HepG2 (cell line): Measurements from ENCODE around the gene SPRYD3. TPM values are rescaled to one million over a fixed set of nuclear protein-coding genes. Genes with fewer than 3 reads are reported as not detected.

Source experiments
- BORCS8-MEF2B ChIP-seq: sonication (generic); formaldehyde crosslinking; IDR thresholded peaks from 2 replicates; pipeline ENCODE4 v1.8.0; 2022; ENCODE audit warnings: mild to moderate bottlenecking, missing genetic modification reagents
- CCAR2 ChIP-seq: fragments of 200-400 bp; formaldehyde crosslinking; optimal IDR thresholded peaks from 2 replicates; pipeline ENCODE3; 2018; ENCODE audit warnings: low read depth, mild to moderate bottlenecking, low read length, moderate library complexity
- CENPT ChIP-seq: sonication (generic); formaldehyde crosslinking; IDR thresholded peaks from 2 replicates; pipeline ENCODE4 v1.8.0; 2022; ENCODE audit warnings: low read depth, mild to moderate bottlenecking, moderate library complexity, missing genetic modification reagents
- CREB1 ChIP-seq, 2 experiments: fragments of 450-650 bp in 1 of 2; IDR thresholded peaks; 2 replicates each; pipeline ENCODE4 v1.6.1; 2016 to 2017; ENCODE audit warnings: control low read depth in 1 of 2, mild to moderate bottlenecking in 1 of 2, missing compliant biosample characterization in 1 of 2, missing genetic modification characterization in 1 of 2
- ELF3 ChIP-seq: IDR thresholded peaks from 2 replicates; pipeline ENCODE4 v1.6.1; 2016; ENCODE audit warnings: missing genetic modification reagents, missing compliant biosample characterization
- HNF4G ChIP-seq, 2 experiments: sonication (generic) in 1 of 2; formaldehyde crosslinking in 1 of 2; IDR thresholded peaks; 2 replicates each; pipeline versions ENCODE4 v1.4.0 to v1.6.1; 2011 to 2020; ENCODE audit warnings: borderline replicate concordance in 2 of 2, low read depth in 2 of 2, mild to moderate bottlenecking in 2 of 2, low read length in 1 of 2, missing genetic modification reagents in 1 of 2, moderate library complexity in 1 of 2
- JUND ChIP-seq: sonication (generic); formaldehyde crosslinking; IDR thresholded peaks from 2 replicates; pipeline ENCODE4 v1.8.0; 2022; ENCODE audit warnings: mild to moderate bottlenecking, missing genetic modification reagents
- MIER3 ChIP-seq: IDR thresholded peaks from 2 replicates; pipeline ENCODE4 v1.6.1; 2016; ENCODE audit warnings: missing compliant biosample characterization, borderline replicate concordance
- NR2F2 ChIP-seq: IDR thresholded peaks from 2 replicates; pipeline ENCODE4 v1.6.1; 2012; ENCODE audit warnings: low read depth, inconsistent platforms, borderline replicate concordance
- PHF21A ChIP-seq: sonication (generic); formaldehyde crosslinking; IDR thresholded peaks from 2 replicates; pipeline ENCODE4 v1.5.0; 2020; ENCODE audit warnings: mild to moderate bottlenecking, missing genetic modification reagents
- PHF8 ChIP-seq: sonication (generic); formaldehyde crosslinking; IDR thresholded peaks from 2 replicates; pipeline ENCODE4 v1.5.0; 2020; ENCODE audit warnings: missing genetic modification reagents
- RCOR2 ChIP-seq: IDR thresholded peaks from 2 replicates; pipeline ENCODE4 v1.6.1; 2016; ENCODE audit warnings: missing biosample characterization, missing genetic modification reagents
- TOPORS ChIP-seq: sonication (generic); formaldehyde crosslinking; IDR thresholded peaks from 2 replicates; pipeline ENCODE4 v1.8.0; 2023; ENCODE audit warnings: mild to moderate bottlenecking, missing genetic modification reagents
- ZMYM2 ChIP-seq: sonication (generic); formaldehyde crosslinking; IDR thresholded peaks from 2 replicates; pipeline ENCODE4 v1.8.0; 2022; ENCODE audit warnings: mild to moderate bottlenecking, missing genetic modification reagents
- ZNF556 ChIP-seq: sonication (generic); formaldehyde crosslinking; IDR thresholded peaks from 2 replicates; pipeline ENCODE4 v1.4.0; 2020; ENCODE audit warnings: mild to moderate bottlenecking, missing genetic modification reagents, borderline replicate concordance
- ZNF644 ChIP-seq: IDR thresholded peaks from 2 replicates; pipeline ENCODE4 v1.6.1; 2016; ENCODE audit warnings: low read depth
- polyA plus RNA-seq, 8 experiments: library from polyadenylated mRNA; depleted of rRNA in 3 of 8; stranded (reverse) in 7 of 8; unstranded in 1 of 8; fragments of >200 nt; fragmentation: Illumina TruSeq in 4 of 8; extraction: Trizol in 4 of 8; gene quantifications; 2 replicates each; pipeline versions ENCODE4 v1.2.1 to v1.2.3, GENCODE V29; 2011 to 2016; ENCODE audit warnings: low read depth in 4 of 8, missing spikeins in 1 of 8, mixed read lengths in 1 of 8; ENCODE audit not compliant: insufficient read depth in 1 of 8
- total RNA-seq, 5 experiments: library from RNA; depleted of rRNA; stranded (reverse); fragments of >200 nt; fragmentation: Illumina TruSeq; extraction: Trizol; gene quantifications; 2 replicates each; pipeline ENCODE4 v1.2.3, GENCODE V29; 2016; ENCODE audit warnings: low read depth in 1 of 5
- TF ChIP-seq, protein P1 (sequence below): sonication (generic); formaldehyde crosslinking; IDR thresholded peaks from 2 replicates; pipeline ENCODE4 v1.4.0; 2020; ENCODE audit warnings: missing genetic modification reagents, borderline replicate concordance
- TF ChIP-seq, protein P2 (sequence below): sonication (generic); formaldehyde crosslinking; IDR thresholded peaks from 2 replicates; pipeline ENCODE4 v1.5.1; 2020; ENCODE audit warnings: missing genetic modification reagents, mild to moderate bottlenecking, borderline replicate concordance
- TF ChIP-seq, protein P3 (sequence below), 2 experiments: sonication (generic) in 1 of 2; formaldehyde crosslinking in 1 of 2; IDR thresholded peaks; 2 replicates each; pipeline versions ENCODE4 v1.4.0 to v1.6.1; 2016 to 2020; ENCODE audit warnings: borderline replicate concordance in 1 of 2, low read depth in 1 of 2, mild to moderate bottlenecking in 1 of 2, missing genetic modification reagents in 1 of 2
- TF ChIP-seq, protein P4 (sequence below): sonication (generic); formaldehyde crosslinking; IDR thresholded peaks from 2 replicates; pipeline ENCODE4 v1.5.0; 2020; ENCODE audit warnings: mild to moderate bottlenecking, missing genetic modification reagents

SPRYD3 gene
- total and polyA plus RNA-seq, 2 of the 13 experiments (the other 11 are each of a cell fraction or from before 2014, with no cell fraction given), result 9.0 to 9.2 TPM

DNA sequence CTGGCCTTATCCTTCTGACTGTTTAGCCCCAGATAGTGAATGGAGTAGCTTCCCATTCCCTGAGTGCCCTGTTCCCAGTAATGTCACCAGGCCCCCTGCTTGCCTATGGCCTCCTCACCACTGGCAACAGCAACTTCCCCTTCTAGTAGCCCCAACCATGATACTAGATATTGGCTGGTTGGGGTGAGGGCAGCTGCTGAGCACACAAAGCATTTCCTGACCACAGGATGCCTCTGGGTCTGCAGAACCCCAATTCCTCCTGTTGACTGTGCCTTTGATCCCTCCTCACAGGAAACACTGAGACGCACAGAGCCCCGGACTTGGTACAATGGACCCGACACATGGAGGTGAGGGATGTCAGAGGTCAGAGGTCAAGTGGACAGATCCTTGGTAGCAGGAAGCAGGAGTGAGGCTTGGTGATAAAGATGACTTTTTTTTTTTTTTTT lies 24.7 kb upstream of the SPRYD3 start (continued):
- TF ChIP-seq CENPT (CRISPR knock-in tag) (peak; percentile 64; the same call in 1 of the 2 replicates), RCOR2 (CRISPR knock-in tag) (peak; percentile 80; the same call in 1 of the 2 replicates), HNF4G (IDR thresholded peaks at IDR 0.05; ENCODE audit: borderline replicate concordance, low read depth, low read length) (peak; percentile 94), HNF4G (CRISPR knock-in tag; IDR thresholded peaks at IDR 0.05; ENCODE audit: borderline replicate concordance, low read depth) (peak; percentile 91; the same call in 1 of the 2 replicates), TOPORS (CRISPR knock-in tag) (no peak; the same call in 1 of the 2 replicates), NR2F2 (peak; percentile 97), MIER3 (CRISPR knock-in tag) (peak; percentile 24; the same call in 1 of the 2 replicates), PHF21A (CRISPR knock-in tag) (peak; percentile 32; the same call in 1 of the 2 replicates), ELF3 (CRISPR knock-in tag) (peak; percentile 90), ZNF556 (CRISPR knock-in tag) (no peak), ZNF644 (CRISPR knock-in tag) (0 out of 2 replicates have a peak, but pooled peaks have one; percentile 16), PHF8 (no peak; the same call in 1 of the 2 replicates), CCAR2 (peak; percentile 59), ZMYM2 (peak; percentile 91), JUND (CRISPR knock-in tag) (peak; percentile 31; the same call in 1 of the 2 replicates), BORCS8-MEF2B (CRISPR knock-in tag) (0 out of 2 replicates have a peak, but pooled peaks have one; percentile 4), CREB1 (IDR thresholded peaks at IDR 0.05) (no peak), CREB1 (CRISPR knock-in tag; IDR thresholded peaks at IDR 0.05) (0 out of 2 replicates have a peak, but pooled peaks have one; percentile 28)
- TF ChIP-seq, protein P1, sequence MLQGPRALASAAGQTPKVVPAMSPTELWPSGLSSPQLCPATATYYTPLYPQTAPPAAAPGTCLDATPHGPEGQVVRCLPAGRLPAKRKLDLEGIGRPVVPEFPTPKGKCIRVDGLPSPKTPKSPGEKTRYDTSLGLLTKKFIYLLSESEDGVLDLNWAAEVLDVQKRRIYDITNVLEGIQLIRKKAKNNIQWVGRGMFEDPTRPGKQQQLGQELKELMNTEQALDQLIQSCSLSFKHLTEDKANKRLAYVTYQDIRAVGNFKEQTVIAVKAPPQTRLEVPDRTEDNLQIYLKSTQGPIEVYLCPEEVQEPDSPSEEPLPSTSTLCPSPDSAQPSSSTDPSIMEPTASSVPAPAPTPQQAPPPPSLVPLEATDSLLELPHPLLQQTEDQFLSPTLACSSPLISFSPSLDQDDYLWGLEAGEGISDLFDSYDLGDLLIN, result peak; percentile 18; the same call in 1 of the 2 replicates
- TF ChIP-seq, protein P2, sequence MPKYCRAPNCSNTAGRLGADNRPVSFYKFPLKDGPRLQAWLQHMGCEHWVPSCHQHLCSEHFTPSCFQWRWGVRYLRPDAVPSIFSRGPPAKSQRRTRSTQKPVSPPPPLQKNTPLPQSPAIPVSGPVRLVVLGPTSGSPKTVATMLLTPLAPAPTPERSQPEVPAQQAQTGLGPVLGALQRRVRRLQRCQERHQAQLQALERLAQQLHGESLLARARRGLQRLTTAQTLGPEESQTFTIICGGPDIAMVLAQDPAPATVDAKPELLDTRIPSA, result no peak
- TF ChIP-seq, protein P3, sequence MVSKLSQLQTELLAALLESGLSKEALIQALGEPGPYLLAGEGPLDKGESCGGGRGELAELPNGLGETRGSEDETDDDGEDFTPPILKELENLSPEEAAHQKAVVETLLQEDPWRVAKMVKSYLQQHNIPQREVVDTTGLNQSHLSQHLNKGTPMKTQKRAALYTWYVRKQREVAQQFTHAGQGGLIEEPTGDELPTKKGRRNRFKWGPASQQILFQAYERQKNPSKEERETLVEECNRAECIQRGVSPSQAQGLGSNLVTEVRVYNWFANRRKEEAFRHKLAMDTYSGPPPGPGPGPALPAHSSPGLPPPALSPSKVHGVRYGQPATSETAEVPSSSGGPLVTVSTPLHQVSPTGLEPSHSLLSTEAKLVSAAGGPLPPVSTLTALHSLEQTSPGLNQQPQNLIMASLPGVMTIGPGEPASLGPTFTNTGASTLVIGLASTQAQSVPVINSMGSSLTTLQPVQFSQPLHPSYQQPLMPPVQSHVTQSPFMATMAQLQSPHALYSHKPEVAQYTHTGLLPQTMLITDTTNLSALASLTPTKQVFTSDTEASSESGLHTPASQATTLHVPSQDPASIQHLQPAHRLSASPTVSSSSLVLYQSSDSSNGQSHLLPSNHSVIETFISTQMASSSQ (IDR thresholded peaks at IDR 0.05; ENCODE audit: low read depth), result no peak
- TF ChIP-seq, protein P3 (CRISPR knock-in tag; IDR thresholded peaks at IDR 0.05; ENCODE audit: borderline replicate concordance), result peak; percentile 34; the same call in 1 of the 2 replicates
- TF ChIP-seq, protein P4, sequence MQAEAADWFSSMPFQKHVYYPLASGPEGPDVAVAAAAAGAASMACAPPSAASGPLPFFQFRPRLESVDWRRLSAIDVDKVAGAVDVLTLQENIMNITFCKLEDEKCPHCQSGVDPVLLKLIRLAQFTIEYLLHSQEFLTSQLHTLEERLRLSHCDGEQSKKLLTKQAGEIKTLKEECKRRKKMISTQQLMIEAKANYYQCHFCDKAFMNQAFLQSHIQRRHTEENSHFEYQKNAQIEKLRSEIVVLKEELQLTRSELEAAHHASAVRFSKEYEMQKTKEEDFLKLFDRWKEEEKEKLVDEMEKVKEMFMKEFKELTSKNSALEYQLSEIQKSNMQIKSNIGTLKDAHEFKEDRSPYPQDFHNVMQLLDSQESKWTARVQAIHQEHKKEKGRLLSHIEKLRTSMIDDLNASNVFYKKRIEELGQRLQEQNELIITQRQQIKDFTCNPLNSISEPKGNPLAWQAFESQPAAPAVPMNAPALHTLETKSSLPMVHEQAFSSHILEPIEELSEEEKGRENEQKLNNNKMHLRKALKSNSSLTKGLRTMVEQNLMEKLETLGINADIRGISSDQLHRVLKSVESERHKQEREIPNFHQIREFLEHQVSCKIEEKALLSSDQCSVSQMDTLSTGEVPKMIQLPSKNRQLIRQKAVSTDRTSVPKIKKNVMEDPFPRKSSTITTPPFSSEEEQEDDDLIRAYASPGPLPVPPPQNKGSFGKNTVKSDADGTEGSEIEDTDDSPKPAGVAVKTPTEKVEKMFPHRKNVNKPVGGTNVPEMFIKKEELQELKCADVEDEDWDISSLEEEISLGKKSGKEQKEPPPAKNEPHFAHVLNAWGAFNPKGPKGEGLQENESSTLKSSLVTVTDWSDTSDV (CRISPR knock-in tag), result no peak
